HFF-Myc (cell line): ENCODE results near the gene KCNMA1.
A peak's percentile ranks its signal among the peaks of the same experiment; 100 is the strongest.

ENCODE experiments used
- DNase-seq: peaks from one replicate; pipeline ENCODE4 v3.0.0-alpha.2; 2011; ENCODE audit warnings: low read depth; ENCODE audit errors: extremely low read depth
- H3K4me3 ChIP-seq: replicated peaks from 2 replicates; pipeline ENCODE4 v1.5.1; 2011; ENCODE audit warnings: low read depth, mild to moderate bottlenecking, control low read depth, low read length
- CTCF ChIP-seq: IDR thresholded peaks from 2 replicates; pipeline ENCODE4 v1.5.1; 2012; ENCODE audit warnings: mild to moderate bottlenecking, low read depth, low read length, control low read depth; ENCODE audit errors: missing control alignments

KCNMA1 gene

DNA sequence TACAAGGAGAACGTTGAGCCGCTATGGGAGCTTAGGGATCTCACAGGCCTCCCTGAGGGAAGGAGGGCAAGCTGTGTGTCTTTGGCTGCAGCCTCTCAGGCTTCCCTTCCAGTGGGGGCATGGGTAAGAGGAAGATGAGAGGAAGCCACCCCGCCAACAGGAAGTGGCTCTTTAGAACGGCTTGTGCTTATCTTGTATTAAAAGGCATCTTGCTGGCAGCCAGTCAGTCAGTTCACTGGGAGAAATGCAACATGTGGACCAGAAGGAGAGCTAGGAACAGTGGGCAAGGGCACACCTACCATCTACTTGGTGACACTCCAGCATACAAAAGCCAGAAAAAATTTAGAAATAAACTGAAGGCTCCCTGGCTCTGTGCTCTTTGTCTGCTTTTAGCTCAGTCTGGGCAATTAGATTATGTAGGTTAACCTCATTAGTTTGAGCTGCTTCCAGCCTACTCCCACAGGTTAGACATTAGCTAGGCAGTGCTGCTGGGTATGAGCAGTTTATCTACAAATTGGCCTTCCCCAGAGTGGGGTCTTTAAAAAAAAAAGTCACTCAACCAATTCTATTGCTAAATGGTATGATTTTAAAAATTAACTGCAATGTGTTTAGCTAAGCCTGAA, 595.9 kb downstream of the KCNMA1 start:
- no peak for DNase-seq
- no peak for TF ChIP-seq CTCF
- no peak overlapping the region for H3K4me3 ChIP-seq

GRCh38 chr10:77038407-77038806, 599.2 kb downstream of the KCNMA1 start:
- H3K4me3 ChIP-seq, result no peak overlapping the region
- TF ChIP-seq CTCF, result no peak

GRCh38 chr10:77037735-77038403, 599.7 kb downstream of the KCNMA1 start:
- no peak for TF ChIP-seq CTCF
- no peak for DNase-seq
- no peak overlapping the region for H3K4me3 ChIP-seq

More at GRCh38 chr10:77038407-77038806, 599.2 kb downstream of the KCNMA1 start:
- no peak for DNase-seq

GRCh38 chr10:77036993-77037734, 600.4 kb downstream of the KCNMA1 start:
- TF ChIP-seq CTCF, result peak; percentile 70
- no peak for DNase-seq
- no peak overlapping the region for H3K4me3 ChIP-seq

DNA sequence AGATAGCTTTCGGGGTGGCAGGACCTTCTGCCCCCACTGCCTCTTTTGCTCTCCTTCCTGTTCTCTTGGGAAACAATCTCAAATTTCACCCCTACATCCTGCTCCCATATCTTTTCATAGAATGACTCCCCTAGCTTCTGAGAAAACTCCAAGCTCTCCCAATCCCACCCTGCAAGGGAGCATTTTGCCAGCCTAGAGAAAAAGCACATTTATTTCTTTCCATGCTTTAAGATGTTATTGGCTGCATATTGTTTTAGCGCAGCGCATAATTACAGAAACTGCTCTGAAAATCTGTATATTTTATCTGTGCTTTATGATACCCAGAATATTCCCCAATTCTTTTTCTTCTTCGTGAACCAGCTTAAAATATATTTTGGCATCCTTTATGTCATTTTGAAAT, 601.3 kb downstream of the KCNMA1 start:
- no peak overlapping the region for H3K4me3 ChIP-seq
- DNase-seq, result no peak
- no peak for TF ChIP-seq CTCF

DNA sequence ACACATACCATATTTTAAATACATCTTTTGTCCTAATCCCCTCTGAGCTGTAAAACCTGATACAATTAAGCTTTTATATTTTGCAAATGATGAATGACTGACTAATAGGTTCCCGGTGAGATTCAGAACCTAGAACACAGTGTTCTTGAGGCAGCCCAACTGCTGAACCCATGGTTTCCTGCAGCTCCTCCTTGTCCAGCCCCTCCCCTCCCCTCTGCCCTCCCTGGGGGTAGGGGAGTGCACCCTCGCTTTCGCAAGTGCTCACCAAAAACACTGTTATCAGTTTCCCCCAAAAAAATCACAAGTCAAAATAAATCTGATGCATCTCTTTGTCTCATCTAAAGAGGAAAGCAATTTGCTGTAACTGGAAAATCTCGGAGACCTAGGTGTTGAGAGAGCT, 602.8 kb downstream of the KCNMA1 start:
- TF ChIP-seq CTCF, result no peak
- H3K4me3 ChIP-seq, result no peak overlapping the region
- no peak for DNase-seq
